Adipocyte (in vitro differentiated cells): ENCODE results near the gene KRTAP9-3.

ENCODE experiments used
- DNase-seq: peaks from one replicate; pipeline ENCODE4 v3.0.0-alpha.2; 2015; ENCODE audit warnings: low read depth
- H3K27me3 ChIP-seq: replicated peaks from 2 replicates; pipeline ENCODE4 v1.7.0; 2013; ENCODE audit warnings: mild to moderate bottlenecking, low read length, moderate library complexity; ENCODE audit not compliant: control insufficient read depth, insufficient read depth
- H3K36me3 ChIP-seq: 2 replicates; pipeline ENCODE4 v1.7.0; 2013; ENCODE audit warnings: low read length, mild to moderate bottlenecking, moderate library complexity; ENCODE audit not compliant: control insufficient read depth, insufficient read depth, severe bottlenecking
- H3K4me1 ChIP-seq: 2 replicates; pipeline ENCODE4 v1.7.0; 2013; ENCODE audit warnings: mild to moderate bottlenecking, low read length, moderate library complexity; ENCODE audit not compliant: control insufficient read depth, insufficient read depth
- H3K4me3 ChIP-seq: 2 replicates; pipeline ENCODE4 v1.7.0; 2013; ENCODE audit warnings: mild to moderate bottlenecking, low read length, moderate library complexity
- H3K9ac ChIP-seq: 2 replicates; pipeline ENCODE4 v1.7.0; 2013; ENCODE audit warnings: mild to moderate bottlenecking, low read length, moderate library complexity
- H3K9me3 ChIP-seq: 2 replicates; pipeline ENCODE4 v1.7.0; 2013; ENCODE audit warnings: mild to moderate bottlenecking, low read length, moderate library complexity; ENCODE audit not compliant: control insufficient read depth

KRTAP9-3 gene

DNA sequence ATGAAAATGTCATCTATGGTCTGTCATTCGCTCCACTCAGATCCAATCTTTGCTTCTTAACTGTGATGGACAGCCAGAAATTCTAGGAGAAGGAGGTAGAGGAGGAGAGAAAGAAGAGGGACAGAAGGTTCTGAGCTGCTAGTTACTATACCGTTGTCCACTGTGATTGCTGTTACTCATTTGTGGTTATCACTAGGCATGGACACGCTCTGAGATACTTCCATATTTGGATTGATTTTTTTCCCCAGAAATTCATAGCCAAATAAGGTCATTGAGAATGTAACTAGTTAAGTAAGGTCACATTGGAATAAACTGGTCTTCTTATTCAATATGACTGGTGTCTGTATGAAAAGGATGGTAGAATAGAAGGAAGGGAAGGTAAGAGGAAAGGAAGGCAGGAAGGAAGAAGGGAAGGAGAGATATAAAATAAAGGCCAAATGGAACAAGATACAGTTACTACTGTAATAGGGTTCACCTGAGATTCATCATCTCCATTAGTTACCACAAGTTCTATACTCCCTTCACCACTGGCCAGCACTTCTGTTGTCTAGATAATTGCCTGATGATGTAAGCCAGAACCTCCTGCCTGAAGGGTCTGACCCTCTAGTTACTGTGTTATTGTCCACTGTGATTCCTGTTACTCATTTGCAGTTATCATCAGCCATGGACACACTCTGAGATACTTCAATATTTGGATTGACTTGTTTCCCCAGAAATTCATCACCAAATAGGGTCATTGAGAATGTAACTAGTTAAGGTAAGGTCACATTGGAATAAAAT lies 46.1 kb downstream of the KRTAP9-3 start:
- H3K4me3 ChIP-seq, result no peak overlapping the region
- H3K9me3 ChIP-seq, result no peaks in the 10 kb centered on the region
- H3K4me1 ChIP-seq, result no peaks in the 10 kb centered on the region
- H3K27me3 ChIP-seq, result peaks cover 6% of the 10 kb centered on the region
- H3K36me3 ChIP-seq, result no peaks in the 10 kb centered on the region
- DNase-seq, result no peak
- no peak overlapping the region for H3K9ac ChIP-seq
